Endothelial cell of umbilical vein (primary cell): ENCODE measurements around the gene OR2B2. TPM values are rescaled to one million over a fixed set of nuclear protein-coding genes. Genes with fewer than 3 reads are reported as not detected.

Source experiments
- BruUV-seq: library from RNA; stranded (reverse); fragments of 400-500 nt; replicated peaks from 2 replicates; lab custom pipeline; 2021; lab: Mats Ljungman, UMichigan
- CTCF ChIA-PET: fragments of 300-600, 350-600 bp; sonication (Branson Sonifier 250); formaldehyde crosslinking; loops from one replicate; lab custom pipeline; 2021; ENCODE audit warnings: antibody characterized with exemption, inconsistent platforms; lab: Charles Lee
- POLR2A ChIA-PET: fragments of 300-600, 350-600 bp; sonication (Branson Sonifier 250); formaldehyde crosslinking; loops from one replicate; lab custom pipeline; 2021; ENCODE audit warnings: antibody characterized with exemption, inconsistent platforms; lab: Charles Lee
- DNase-seq: peaks from one replicate; pipeline ENCODE4 v3.0.0-alpha.2; 2011; ENCODE audit warnings: low read depth, low spot score
- FAIRE-seq: peaks from 2 replicates; lab custom pipeline; 2011; peaks lifted over from hg19 to GRCh38; lab: Jason Lieb, UNC
- H2AFZ ChIP-seq: 2 replicates; pipeline ENCODE4 v1.6.0; 2012; ENCODE audit warnings: low read depth, low read length, control low read depth, inconsistent platforms
- H3K27ac ChIP-seq: 2 replicates; pipeline ENCODE4 v1.5.1; 2011; ENCODE audit warnings: low read depth, mild to moderate bottlenecking, control low read depth, low read length, moderate library complexity; ENCODE audit not compliant: insufficient read depth
- H3K27me3 ChIP-seq, 2 experiments: 2 replicates each; pipeline versions ENCODE4 v1.6.0 to v1.6.1; 2011; ENCODE audit warnings: low read length in 2 of 2, mixed read lengths in 1 of 2; ENCODE audit not compliant: control insufficient read depth in 2 of 2, insufficient read depth in 2 of 2
- H3K36me3 ChIP-seq, 2 experiments: 2 replicates in 1 of 2; 3 replicates in 1 of 2; pipeline ENCODE4 v1.5.1; 2011; ENCODE audit warnings: low read length in 2 of 2, mild to moderate bottlenecking in 1 of 2, moderate library complexity in 1 of 2; ENCODE audit not compliant: control insufficient read depth in 2 of 2, insufficient read depth in 2 of 2; ENCODE audit errors: extremely low read depth in 1 of 2
- H3K4me1 ChIP-seq: 3 replicates; pipeline ENCODE4 v1.5.1; 2011; ENCODE audit warnings: mild to moderate bottlenecking, low read length; ENCODE audit not compliant: control insufficient read depth, insufficient read depth; ENCODE audit errors: extremely low read depth
- H3K4me2 ChIP-seq: 2 replicates; pipeline ENCODE4 v1.6.1; 2011; ENCODE audit warnings: low read length, control low read depth, mixed read lengths; ENCODE audit not compliant: insufficient read depth
- H3K4me3 ChIP-seq, 3 experiments: fragments of 200-600 bp in 1 of 3; sonication (generic), shearing (Covaris generic) in 1 of 3; replicated peaks in 1 of 3; 2 replicates each; pipeline ENCODE4 v1.5.1; 2011 to 2016; ENCODE audit warnings: control low read depth in 3 of 3, low read length in 3 of 3, mild to moderate bottlenecking in 2 of 3, inconsistent platforms in 1 of 3, low read depth in 1 of 3, moderate library complexity in 1 of 3; ENCODE audit not compliant: insufficient read depth in 1 of 3
- H3K79me2 ChIP-seq: 2 replicates; pipeline ENCODE4 v1.6.0; 2012; ENCODE audit warnings: low read length, inconsistent platforms; ENCODE audit not compliant: control insufficient read depth, insufficient read depth
- H3K9ac ChIP-seq: replicated peaks from 2 replicates; pipeline ENCODE3; 2011; ENCODE audit warnings: low read length, control low read depth; ENCODE audit not compliant: insufficient read depth; ENCODE audit errors: extremely low read depth
- H3K9me1 ChIP-seq: replicated peaks from 3 replicates; pipeline ENCODE4 v1.6.0; 2011; ENCODE audit warnings: mild to moderate bottlenecking, low read length; ENCODE audit not compliant: control insufficient read depth, insufficient read depth; ENCODE audit errors: extremely low read depth
- H3K9me3 ChIP-seq: replicated peaks from 2 replicates; pipeline ENCODE4 v1.5.1; 2012; ENCODE audit warnings: low read length, inconsistent platforms; ENCODE audit not compliant: control insufficient read depth, insufficient read depth
- H4K20me1 ChIP-seq: replicated peaks from 2 replicates; pipeline ENCODE3; 2011; ENCODE audit warnings: mild to moderate bottlenecking, low read length; ENCODE audit not compliant: control insufficient read depth, insufficient read depth; ENCODE audit errors: extremely low read depth
- CTCF ChIP-seq, 2 donors: IDR thresholded peaks; 1 replicate in 1 of 2; 2 replicates in 1 of 2; pipeline ENCODE4 v1.5.1; 2011; ENCODE audit warnings: low read length in 2 of 2, mild to moderate bottlenecking in 2 of 2, moderate library complexity in 2 of 2, control low read depth in 1 of 2, inconsistent platforms in 1 of 2, low read depth in 1 of 2; ENCODE audit not compliant: insufficient read depth in 1 of 2; ENCODE audit errors: extremely low read depth in 1 of 2
- EZH2 ChIP-seq: IDR thresholded peaks from 2 replicates; pipeline ENCODE4 v1.6.1; 2012; ENCODE audit warnings: borderline replicate concordance, low read depth, mild to moderate bottlenecking, moderate library complexity, low read length, inconsistent platforms; ENCODE audit not compliant: severe bottlenecking
- FOS ChIP-seq: IDR thresholded peaks from 2 replicates; pipeline ENCODE4 v1.6.1; 2011; ENCODE audit warnings: mild to moderate bottlenecking, low read length, moderate library complexity, borderline replicate concordance; ENCODE audit not compliant: insufficient read depth
- GATA2 ChIP-seq: IDR thresholded peaks from 2 replicates; pipeline ENCODE4 v1.7.0; 2011; ENCODE audit warnings: low read depth, mild to moderate bottlenecking, moderate library complexity, mixed read lengths, low read length; ENCODE audit not compliant: insufficient read length, insufficient read depth
- JUN ChIP-seq: IDR thresholded peaks from 2 replicates; pipeline ENCODE4 v1.6.1; 2011; ENCODE audit warnings: borderline replicate concordance, low read depth; ENCODE audit not compliant: insufficient read length, insufficient read depth
- MAX ChIP-seq: IDR thresholded peaks from 2 replicates; pipeline ENCODE4 v1.6.1; 2011; ENCODE audit not compliant: insufficient read depth, insufficient read length
- MYC ChIP-seq: IDR thresholded peaks from one replicate; pipeline ENCODE4 v1.6.1; 2011; ENCODE audit warnings: mild to moderate bottlenecking, low read depth, low read length
- POLR2A ChIP-seq: IDR thresholded peaks from 2 replicates; pipeline ENCODE4 v1.6.1; 2012; ENCODE audit warnings: low read depth, mild to moderate bottlenecking, control low read depth, low read length
- POLR2AphosphoS5 ChIP-seq: IDR thresholded peaks from 2 replicates; pipeline ENCODE4 v1.6.1; 2012; ENCODE audit warnings: low read depth, mild to moderate bottlenecking, control low read depth, low read length, moderate library complexity; ENCODE audit not compliant: insufficient read depth
- dilution Hi-C: fragments of 300-500 bp; cut with MboI; formaldehyde crosslinking; loops from one replicate; pipeline ENCODE4 v1.15.0; 2019; ENCODE audit warnings: low sequenced_read_pairs; ENCODE audit not compliant: extremely low pct_ligation_motif_present
- intact Hi-C: fragments of 100-400 bp; cut with micrococcal nuclease; formaldehyde crosslinking; loops from one replicate; pipeline ENCODE4 v1.10.0; 2022
- polyA plus RNA-seq, 4 experiments: library from polyadenylated mRNA; depleted of rRNA in 3 of 4; stranded (reverse) in 3 of 4; unstranded in 1 of 4; fragments of >200 nt; gene quantifications; 2 replicates each; pipeline versions ENCODE4 v1.2.1 to v1.2.3, GENCODE V29; 2011 to 2012; ENCODE audit warnings: missing spikeins in 1 of 4
- total RNA-seq: library from RNA; stranded (reverse); gene quantifications from 2 replicates; pipeline ENCODE4 v1.2.3, GENCODE V29; 2021

The OR2B2 gene
- total and polyA plus RNA-seq, 2 donors (not counting 3 experiments of a cell fraction or from before 2014, with no cell fraction given): not detected

- Histone ChIP-seq H3K9me1 (no peaks in the 10 kb centered on the region), H3K27ac (peak overlapping the region; percentile 80), H3K27me3 (no peaks in the 10 kb centered on the region), H3K36me3 (no peaks in the 10 kb centered on the region), H3K4me2 (peak overlapping the region; percentile 99), H2AFZ (peak overlapping the region; percentile 52), H3K9me3 (no peaks in the 10 kb centered on the region), H3K4me1 (peaks cover 10% of the 10 kb centered on the region), H3K9ac (peak overlapping the region; percentile 95), H4K20me1 (no peaks in the 10 kb centered on the region), H3K4me3 (no peak overlapping the region), H3K79me2 (no peaks in the 10 kb centered on the region)
- FAIRE-seq: no peak
- no peak for TF ChIP-seq MAX
- TF ChIP-seq POLR2AphosphoS5: no peak
- TF ChIP-seq GATA2: no peak
- TF ChIP-seq JUN: no peak
- TF ChIP-seq POLR2A: no peak
- no peak for TF ChIP-seq MYC
- TF ChIP-seq EZH2: no peak
- no peak for TF ChIP-seq CTCF (IDR thresholded peaks at IDR 0.05; ENCODE audit: extremely low read depth in 1 of 2, insufficient read depth in 1 of 2, low read depth in 1 of 2, low read length in 2 of 2)
- TF ChIP-seq FOS: no peak
- CTCF ChIA-PET: interaction anchor here (0.9 to 1.7 kb wide), 5 partner anchors 9 to 22 kb away, joined by 3 to 14 read pairs (median 4); a partner anchor contains a TSS
- no peak for DNase-seq
- dilution Hi-C loops: no loop called here
- BruUV-seq: TSS peak; percentile 38
- intact Hi-C loops: no loop called here
- POLR2A ChIA-PET: interaction anchor here (0.5 to 6.7 kb wide), 6 partner anchors 16 to 349 kb away, joined by 3 to 130 read pairs (median 9); a partner anchor contains a TSS
Measured at GRCh38 chr6:27874016-27874415, 38.2 kb downstream of the OR2B2 start.
